OCI-LY7 (cell line): ENCODE data around the gene LTB. TPM values are rescaled to one million over a fixed set of nuclear protein-coding genes. Genes with fewer than 3 reads are reported as not detected.
A peak's percentile ranks its signal among the peaks of the same experiment; 100 is the strongest.

Experiments used
- BruUV-seq: library from RNA; stranded (reverse); fragments of 400-500 nt; replicated peaks from 2 replicates; lab custom pipeline; 2021; lab: Mats Ljungman, UMichigan
- CTCF ChIA-PET: fragments of 300-600 bp; sonication (Branson Sonifier 250); formaldehyde crosslinking; loops from one replicate; lab custom pipeline; 2022; ENCODE audit warnings: antibody characterized with exemption; ENCODE audit not compliant: unreplicated experiment; lab: Charles Lee
- POLR2A ChIA-PET: fragments of 300-600 bp; sonication (Branson Sonifier 250); formaldehyde crosslinking; loops from one replicate; lab custom pipeline; 2022; ENCODE audit warnings: antibody characterized with exemption; lab: Charles Lee
- DNase-seq: peaks from one replicate; pipeline ENCODE4 v3.0.0-alpha.2; 2015; ENCODE audit warnings: low spot score
- H2AFZ ChIP-seq: fragments of 200-600 bp; sonication (generic), shearing (Covaris generic); 2 replicates; pipeline ENCODE4 v1.6.1; 2014; ENCODE audit warnings: mild to moderate bottlenecking, antibody characterized with exemption, low read length, moderate library complexity
- H3K27ac ChIP-seq: fragments of 200-600 bp; sonication (generic); 2 replicates; pipeline ENCODE4 v1.5.1; 2014; ENCODE audit warnings: mixed run types, low read depth, mild to moderate bottlenecking, moderate library complexity, low read length, inconsistent platforms; ENCODE audit not compliant: poor library complexity, severe bottlenecking
- H3K36me3 ChIP-seq: fragments of 200-600 bp; sonication (generic); 2 replicates; pipeline ENCODE4 v1.6.1; 2014; ENCODE audit warnings: mild to moderate bottlenecking, antibody characterized with exemption, low read length, moderate library complexity, mixed read lengths; ENCODE audit not compliant: insufficient read depth
- H3K4me1 ChIP-seq: fragments of 200-600 bp; sonication (generic); 2 replicates; pipeline ENCODE4 v1.5.1; 2014; ENCODE audit warnings: mild to moderate bottlenecking, low read length; ENCODE audit not compliant: insufficient read depth, poor library complexity, severe bottlenecking
- H3K4me2 ChIP-seq: fragments of 200-600 bp; sonication (generic); 2 replicates; pipeline ENCODE4 v1.6.1; 2014; ENCODE audit warnings: mild to moderate bottlenecking, low read length
- H3K4me3 ChIP-seq: fragments of 200-600 bp; sonication (generic); 2 replicates; pipeline ENCODE4 v1.5.1; 2014; ENCODE audit warnings: mild to moderate bottlenecking, low read depth, low read length; ENCODE audit not compliant: poor library complexity, severe bottlenecking
- H3K79me2 ChIP-seq: fragments of 200-600 bp; sonication (generic); 2 replicates; pipeline ENCODE4 v1.6.1; 2016; ENCODE audit warnings: low read depth, mild to moderate bottlenecking, low read length, moderate library complexity, mixed read lengths; ENCODE audit not compliant: insufficient read depth
- H3K9me2 ChIP-seq: fragments of 200-600 bp; sonication (generic); 2 replicates; pipeline ENCODE4 v1.6.1; 2016; ENCODE audit warnings: mild to moderate bottlenecking, low read length, mixed read lengths; ENCODE audit not compliant: insufficient read depth
- H3K9me3 ChIP-seq: fragments of 200-600 bp; sonication (generic); 2 replicates; pipeline ENCODE4 v1.6.1; 2014; ENCODE audit warnings: mild to moderate bottlenecking, mixed run types, low read length, mixed read lengths
- H4K20me1 ChIP-seq: fragments of 200-600 bp; sonication (generic); 2 replicates; pipeline ENCODE4 v1.6.1; 2014; ENCODE audit warnings: mild to moderate bottlenecking, antibody characterized with exemption, low read length, moderate library complexity, mixed read lengths; ENCODE audit not compliant: insufficient read depth
- EZH2phosphoT487 ChIP-seq: fragments of 200-600 bp; sonication (generic); IDR thresholded peaks from 2 replicates; pipeline ENCODE4 v1.6.1; 2018; ENCODE audit warnings: low read depth, borderline replicate concordance, mild to moderate bottlenecking, mixed run types, antibody characterized with exemption, low read length, moderate library complexity, mixed read lengths
- intact Hi-C: fragments of 100-400 bp; cut with micrococcal nuclease; formaldehyde crosslinking; loops from one replicate; pipeline ENCODE4 v1.10.0; 2022; ENCODE audit not compliant: unreplicated experiment
- total RNA-seq, 2 experiments: library from RNA; depleted of rRNA in 1 of 2; stranded (reverse); fragments of >200 nt in 1 of 2; shearing (Covaris generic) in 1 of 2; gene quantifications; 2 replicates each; pipeline ENCODE4 v1.2.3, GENCODE V29; 2014 to 2022
- TF ChIP-seq, protein P1 (sequence below): fragments of 200-600 bp; sonication (generic); conservative IDR thresholded peaks from 2 replicates; pipeline ENCODE4 v1.5.1; 2014; ENCODE audit warnings: mild to moderate bottlenecking, antibody characterized with exemption, low read length, moderate library complexity, mixed read lengths

Gene LTB
- total RNA-seq, 2 experiments from 2014 or later, result 36.5 to 36.9 TPM

- Histone ChIP-seq H4K20me1 (no peaks in the 10 kb centered on the region), H2AFZ (no peak overlapping the region), H3K4me1 (peaks cover 83% of the 10 kb centered on the region), H3K79me2 (no peaks in the 10 kb centered on the region), H3K4me2 (peak overlapping the region; percentile 81), H3K4me3 (peak overlapping the region; percentile 57), H3K27ac (peak overlapping the region; percentile 94), H3K9me3 (no peaks in the 10 kb centered on the region), H3K36me3 (peaks cover 46% of the 10 kb centered on the region), H3K9me2 (no peaks in the 10 kb centered on the region)
- POLR2A ChIA-PET, result interaction anchor here (0.9 to 1.9 kb wide), 5 partner anchors 10 to 24 kb away, joined by 3 to 5 read pairs (median 4); partner anchors contain the start of gene TNF
- BruUV-seq, result no TSS peak
- CTCF ChIA-PET, result interaction anchor here (1.6 kb wide), 1 partner anchor 14 kb away, joined by 3 read pairs; no protein-coding TSS in a partner anchor
- intact Hi-C loops, result no loop called here
- DNase-seq, result peak; percentile 75
- TF ChIP-seq EZH2phosphoT487, result no peak
- TF ChIP-seq, protein P1, sequence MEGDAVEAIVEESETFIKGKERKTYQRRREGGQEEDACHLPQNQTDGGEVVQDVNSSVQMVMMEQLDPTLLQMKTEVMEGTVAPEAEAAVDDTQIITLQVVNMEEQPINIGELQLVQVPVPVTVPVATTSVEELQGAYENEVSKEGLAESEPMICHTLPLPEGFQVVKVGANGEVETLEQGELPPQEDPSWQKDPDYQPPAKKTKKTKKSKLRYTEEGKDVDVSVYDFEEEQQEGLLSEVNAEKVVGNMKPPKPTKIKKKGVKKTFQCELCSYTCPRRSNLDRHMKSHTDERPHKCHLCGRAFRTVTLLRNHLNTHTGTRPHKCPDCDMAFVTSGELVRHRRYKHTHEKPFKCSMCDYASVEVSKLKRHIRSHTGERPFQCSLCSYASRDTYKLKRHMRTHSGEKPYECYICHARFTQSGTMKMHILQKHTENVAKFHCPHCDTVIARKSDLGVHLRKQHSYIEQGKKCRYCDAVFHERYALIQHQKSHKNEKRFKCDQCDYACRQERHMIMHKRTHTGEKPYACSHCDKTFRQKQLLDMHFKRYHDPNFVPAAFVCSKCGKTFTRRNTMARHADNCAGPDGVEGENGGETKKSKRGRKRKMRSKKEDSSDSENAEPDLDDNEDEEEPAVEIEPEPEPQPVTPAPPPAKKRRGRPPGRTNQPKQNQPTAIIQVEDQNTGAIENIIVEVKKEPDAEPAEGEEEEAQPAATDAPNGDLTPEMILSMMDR, result no peak
Observed at GRCh38 chr6:31558631-31559500, 23.4 kb downstream of the LTB start.

- no peak overlapping the region for H2AFZ ChIP-seq
- ChIA-PET POLR2A (interaction anchor here (1.1 to 1.5 kb wide), 2 partner anchors 17 to 25 kb away, joined by 3 to 5 read pairs; partner anchors contain the start of gene TNF), CTCF (interaction anchor here (1.6 kb wide), 1 partner anchor 15 kb away, joined by 3 read pairs; no protein-coding TSS in a partner anchor)
- peaks cover 82% of the 10 kb centered on the region for H3K4me1 ChIP-seq
- no peaks in the 10 kb centered on the region for H3K9me2 ChIP-seq
- peak overlapping the region; percentile 94 for H3K27ac ChIP-seq
- H3K79me2 ChIP-seq, result no peaks in the 10 kb centered on the region
- BruUV-seq, result no TSS peak
- no peak for DNase-seq
- intact Hi-C loops, result no loop called here
- no peaks in the 10 kb centered on the region for H4K20me1 ChIP-seq
- TF ChIP-seq, protein P1, result no peak
- no peak for TF ChIP-seq EZH2phosphoT487
- peak overlapping the region; percentile 81 for H3K4me2 ChIP-seq
- no peaks in the 10 kb centered on the region for H3K9me3 ChIP-seq
- peaks cover 51% of the 10 kb centered on the region for H3K36me3 ChIP-seq
- H3K4me3 ChIP-seq, result peak overlapping the region; percentile 57
Observed at GRCh38 chr6:31558318-31558625, 24.0 kb downstream of the LTB start.
